ENCODE data around the gene CNTNAP4.

Gene CNTNAP4

DNA sequence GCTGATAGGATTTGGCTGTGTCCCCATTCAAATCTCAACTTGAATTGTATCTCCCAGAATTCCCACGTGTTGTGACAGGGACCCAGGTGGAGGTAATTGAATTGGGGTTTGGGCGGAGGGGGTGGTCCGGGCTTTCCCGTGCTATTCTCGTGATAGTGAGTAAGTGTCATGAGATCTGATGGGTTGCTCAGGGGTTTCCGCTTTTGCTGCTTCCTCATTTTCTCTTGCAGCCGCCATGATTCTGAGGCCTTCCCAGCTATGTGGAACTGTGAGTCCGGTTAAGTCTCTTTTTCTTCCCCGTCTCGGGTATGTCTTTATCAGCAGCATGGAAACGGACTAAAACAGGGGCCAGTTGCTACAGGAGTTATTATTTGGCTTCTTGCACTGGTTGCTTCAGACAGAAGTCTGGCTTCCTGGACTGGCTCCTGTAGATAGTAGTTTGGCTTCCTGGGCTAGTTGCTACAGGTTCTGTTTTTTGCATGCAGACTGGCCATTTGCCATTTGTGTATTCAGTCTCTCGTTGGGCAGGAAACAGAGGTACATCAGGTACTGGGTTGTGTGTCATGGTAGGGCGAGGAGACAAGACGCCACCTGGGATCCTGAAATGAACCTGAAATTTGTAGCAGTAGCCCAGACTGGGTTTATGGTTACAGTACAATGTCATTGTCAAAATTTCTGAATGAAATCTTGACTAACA lies 32.6 kb downstream of the CNTNAP4 start:
- no peak for DNase-seq (ENCODE audit: low spot score)

DNA sequence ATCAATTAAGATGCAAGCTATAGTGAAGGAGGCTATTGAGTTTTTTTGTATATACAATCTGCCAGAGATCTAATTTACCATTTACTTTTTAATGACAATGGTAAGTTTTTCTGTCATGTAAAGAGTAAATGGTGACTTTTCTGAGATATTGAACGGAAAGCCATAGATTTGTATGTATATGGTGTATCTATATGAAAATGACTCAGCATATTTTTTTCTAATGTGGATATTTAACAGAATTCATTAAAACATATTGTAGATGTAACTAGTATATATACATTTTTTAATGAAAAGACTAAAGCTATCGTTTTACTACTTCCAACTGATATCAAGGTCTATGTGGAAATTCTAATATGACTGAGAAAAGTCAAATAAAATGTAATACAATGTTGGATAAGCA lies 34.1 kb downstream of the CNTNAP4 start:
- DNase-seq (ENCODE audit: low spot score) = no peak

DNA sequence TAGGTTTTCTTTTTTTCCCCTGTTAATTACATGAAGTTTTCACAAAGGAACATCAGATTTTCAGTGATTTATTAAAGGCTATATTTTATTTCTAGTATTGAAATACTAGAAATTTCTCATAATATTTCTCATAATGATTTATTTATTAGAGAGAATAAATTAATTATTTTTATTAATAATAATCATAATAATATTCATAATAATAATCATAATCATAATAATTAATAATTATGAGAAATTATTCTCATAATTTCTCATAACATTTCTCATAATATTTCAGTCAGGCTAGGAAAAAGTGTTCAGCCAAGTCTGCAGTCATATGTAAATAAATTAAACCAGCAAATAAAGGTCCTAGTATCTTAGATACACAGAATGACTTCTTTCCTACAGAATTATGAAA lies 41.4 kb downstream of the CNTNAP4 start:
- no peak for DNase-seq (ENCODE audit: low spot score)

DNA sequence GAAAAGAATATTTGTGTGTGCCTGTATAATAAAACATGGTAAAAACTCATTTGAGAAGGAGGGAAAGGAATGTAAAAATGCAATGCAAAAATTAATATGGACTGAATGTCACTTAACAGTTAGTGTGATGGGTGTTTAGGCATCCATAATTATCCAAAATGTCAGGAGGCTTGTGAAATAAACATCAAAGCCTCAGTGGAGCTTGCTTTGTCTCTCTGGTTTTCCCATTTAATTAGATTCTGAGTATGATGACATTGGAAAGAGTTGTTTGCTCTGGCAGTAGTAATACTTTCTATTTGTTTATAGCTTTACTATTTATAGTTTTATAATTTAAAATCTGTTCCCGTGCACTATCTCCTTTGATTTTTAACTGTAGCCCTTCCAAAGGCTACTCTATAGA lies 51.9 kb downstream of the CNTNAP4 start:
- no peak for DNase-seq (ENCODE audit: low spot score)

DNA sequence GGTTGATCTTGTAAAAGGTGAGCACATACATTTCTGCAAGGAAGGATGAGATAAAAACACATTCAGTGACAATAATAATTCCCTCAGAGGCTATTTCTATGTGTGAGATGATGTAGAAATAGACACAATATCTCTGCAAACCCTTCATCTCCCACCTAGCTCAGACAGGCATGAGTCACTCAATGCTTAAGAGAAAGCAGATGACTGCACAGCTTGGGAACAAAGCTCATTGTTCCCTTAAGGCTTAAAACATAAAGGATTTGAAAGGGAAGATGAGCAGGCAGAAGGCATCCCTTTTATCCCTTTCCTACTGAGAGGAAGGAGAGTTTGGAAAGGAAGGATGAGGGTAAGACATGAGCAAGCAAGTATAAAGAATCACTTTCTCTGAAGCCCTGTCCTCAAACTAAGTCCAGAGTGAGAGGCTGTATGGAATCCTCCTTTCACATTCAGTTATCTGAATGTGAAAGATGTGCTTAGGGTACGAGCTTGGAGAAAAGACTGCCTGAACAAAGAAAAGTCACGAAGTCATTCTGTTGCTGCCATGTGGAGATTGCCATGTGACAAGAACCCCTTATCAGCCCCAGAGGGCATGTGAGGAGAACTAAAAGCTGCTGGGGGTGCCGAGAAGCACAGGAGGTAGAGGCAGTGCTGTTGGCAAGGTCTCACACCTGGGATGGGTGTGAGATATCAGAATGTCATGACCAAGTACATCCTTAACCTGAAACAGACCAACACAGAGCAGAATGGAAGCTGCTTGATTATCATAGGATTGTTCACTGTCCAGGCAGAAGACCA lies 58.2 kb downstream of the CNTNAP4 start:
- DNase-seq (ENCODE audit: low spot score) = no peak

DNA sequence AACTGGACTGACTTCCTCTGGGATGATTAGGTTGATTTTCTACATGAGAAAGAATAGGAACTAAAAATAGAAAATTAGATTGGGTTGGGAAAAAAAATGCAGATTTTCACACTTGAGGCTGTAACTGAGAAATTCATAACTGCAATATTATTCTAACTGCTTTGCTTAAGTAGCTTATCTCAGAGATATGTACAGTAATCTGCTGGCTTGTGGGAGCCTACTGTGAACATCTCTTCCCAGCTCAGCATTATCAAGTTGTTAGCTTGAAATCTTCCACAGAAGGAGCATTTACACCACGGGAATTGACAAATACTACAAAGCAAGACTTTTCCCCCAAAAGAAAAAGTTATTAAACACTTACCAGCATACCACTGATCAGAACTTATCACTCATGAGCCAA lies 58.9 kb downstream of the CNTNAP4 start:
- no peak for DNase-seq (ENCODE audit: low spot score)

DNA sequence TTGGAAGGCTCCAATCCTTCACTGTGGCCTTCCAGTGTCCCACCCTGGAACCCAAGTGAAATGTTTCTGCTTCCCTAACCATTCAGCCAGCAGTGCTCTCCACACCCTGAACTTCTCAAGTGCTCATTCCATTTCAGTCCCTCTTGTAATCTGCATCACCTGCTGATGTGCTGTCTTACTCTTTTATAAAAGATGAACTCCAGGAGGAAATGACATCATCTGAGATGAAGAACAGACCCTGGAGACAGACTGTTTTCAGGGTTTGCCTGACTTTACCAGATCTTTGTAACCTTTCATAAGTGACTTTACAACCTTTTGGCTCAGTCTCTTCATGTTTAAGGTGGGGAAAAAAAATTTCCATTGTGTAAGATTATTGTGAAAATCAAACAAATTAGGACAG lies 61.3 kb downstream of the CNTNAP4 start:
- DNase-seq (ENCODE audit: low spot score) = no peak

DNA sequence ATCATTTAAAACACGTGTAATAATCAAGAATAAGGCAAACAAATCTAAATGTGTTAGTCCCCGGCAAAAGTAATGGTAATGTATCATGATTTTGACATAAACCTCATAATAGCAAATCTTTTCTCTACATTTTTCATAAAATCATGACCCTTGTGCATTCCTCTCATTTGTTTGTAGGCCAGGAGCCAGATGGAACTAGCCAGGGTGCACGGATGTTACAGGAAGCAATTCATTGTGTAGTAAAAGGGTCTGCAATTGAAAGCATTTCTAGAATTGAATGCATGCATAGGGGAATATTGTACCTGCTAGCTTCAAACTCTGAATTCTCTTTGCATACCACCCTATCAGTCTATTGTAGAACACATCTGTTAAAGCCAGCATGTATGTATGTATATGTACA lies 66.6 kb downstream of the CNTNAP4 start:
- no peak for DNase-seq (ENCODE audit: low spot score)

DNA sequence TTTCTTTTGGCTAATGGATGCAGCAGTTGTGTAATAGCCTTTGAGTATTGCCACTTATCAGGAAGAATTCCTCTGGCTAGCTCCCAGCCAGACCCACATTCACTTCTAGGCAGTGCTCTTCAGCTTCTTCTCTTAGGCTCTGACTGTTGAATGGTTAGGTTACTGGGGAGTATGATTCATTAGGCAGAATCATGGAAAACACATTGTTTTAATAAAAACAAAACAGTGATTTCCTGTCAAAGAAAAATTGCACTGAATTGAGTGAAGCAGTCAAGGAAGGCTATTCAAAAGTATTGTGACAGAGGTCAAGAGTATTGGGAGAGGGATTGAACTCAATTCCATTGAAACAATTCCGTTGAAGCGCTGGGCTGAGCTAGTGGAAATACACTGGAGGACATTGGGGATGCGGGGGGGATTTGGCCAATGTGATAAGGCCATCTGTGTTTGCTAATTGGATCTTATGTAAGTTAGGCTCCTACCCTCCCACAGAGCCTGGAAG lies 68.0 kb downstream of the CNTNAP4 start:
- no peak for DNase-seq (ENCODE audit: low spot score)

DNA sequence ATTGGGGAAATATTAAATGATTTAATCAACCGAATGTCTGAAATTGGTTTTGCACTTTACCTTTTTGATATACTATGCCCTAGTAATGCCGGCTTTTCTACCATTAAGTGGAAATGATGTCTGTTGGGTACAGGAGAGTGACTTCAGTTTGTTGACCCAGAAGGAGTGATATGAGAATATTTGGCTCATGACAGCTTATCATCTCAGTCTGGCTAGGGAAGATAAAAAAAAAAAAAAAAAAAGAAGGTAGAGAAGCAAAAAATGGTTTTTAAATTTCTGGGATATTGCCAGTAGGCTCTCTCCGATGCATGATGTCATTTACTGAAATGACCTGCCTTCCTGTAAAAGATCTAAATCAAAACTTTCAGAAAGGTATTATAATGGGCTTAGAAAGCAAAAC lies 69.0 kb downstream of the CNTNAP4 start:
- no peak for DNase-seq (ENCODE audit: low spot score)

DNA sequence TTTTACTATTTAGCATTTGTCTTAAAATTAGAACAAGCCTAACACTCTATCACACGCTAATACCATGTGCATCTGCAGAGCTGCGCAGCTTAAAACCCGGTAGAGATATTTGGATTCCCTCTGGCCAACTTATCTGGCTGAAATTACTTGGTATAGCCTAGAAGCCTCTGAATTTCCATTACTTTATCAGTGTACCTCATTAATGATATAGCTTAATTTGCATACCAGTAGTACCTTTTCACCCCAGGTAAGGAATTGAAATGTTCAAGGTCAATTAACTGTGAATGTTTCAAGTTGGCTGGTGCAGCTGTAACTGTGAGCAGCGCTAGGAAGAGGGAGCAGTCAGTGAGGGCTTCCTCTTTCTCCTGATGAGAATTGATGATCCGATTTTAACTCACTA lies 74.2 kb downstream of the CNTNAP4 start:
- DNase-seq (ENCODE audit: low spot score) = no peak

DNA sequence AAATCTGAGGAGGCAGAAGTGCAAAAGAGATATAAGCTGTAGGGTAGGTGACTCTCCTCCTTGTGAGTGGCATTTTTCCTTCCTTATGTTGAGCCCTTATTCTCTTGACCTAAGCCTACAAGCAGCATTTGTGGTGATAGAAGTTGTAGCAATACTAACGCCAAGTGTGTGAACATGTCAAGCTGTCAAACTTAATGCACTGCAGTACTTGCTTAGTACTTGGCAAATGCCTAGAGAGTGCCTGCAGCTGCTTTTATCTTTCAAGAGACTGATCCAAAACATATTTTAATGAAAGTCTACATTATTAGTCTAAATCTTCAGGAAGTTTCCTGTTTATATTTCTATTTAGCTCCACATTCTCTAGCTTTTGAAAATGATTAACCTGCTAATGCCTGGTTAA lies 83.2 kb downstream of the CNTNAP4 start:
- DNase-seq (ENCODE audit: low spot score) = no peak

DNA sequence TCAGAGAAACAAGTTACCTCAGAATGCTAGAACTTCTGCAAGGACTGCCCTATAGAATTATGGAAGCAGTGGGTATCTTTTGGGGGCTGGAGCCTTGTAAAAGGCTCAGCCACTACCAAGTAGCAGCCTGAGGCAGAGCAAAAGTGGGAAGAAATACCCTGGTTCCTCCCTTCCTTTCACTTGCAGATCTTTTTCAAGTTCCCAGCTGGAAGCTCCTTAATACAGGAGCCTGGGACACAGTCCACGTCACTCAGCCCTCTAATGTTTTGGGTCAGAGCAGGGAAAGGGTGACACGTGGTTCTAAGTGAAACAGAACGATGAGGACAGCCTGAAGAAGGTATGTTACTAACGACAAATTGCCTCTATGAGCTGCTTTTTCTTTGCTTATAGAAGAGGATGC lies 93.1 kb downstream of the CNTNAP4 start:
- no peak for DNase-seq (ENCODE audit: low spot score)

DNA sequence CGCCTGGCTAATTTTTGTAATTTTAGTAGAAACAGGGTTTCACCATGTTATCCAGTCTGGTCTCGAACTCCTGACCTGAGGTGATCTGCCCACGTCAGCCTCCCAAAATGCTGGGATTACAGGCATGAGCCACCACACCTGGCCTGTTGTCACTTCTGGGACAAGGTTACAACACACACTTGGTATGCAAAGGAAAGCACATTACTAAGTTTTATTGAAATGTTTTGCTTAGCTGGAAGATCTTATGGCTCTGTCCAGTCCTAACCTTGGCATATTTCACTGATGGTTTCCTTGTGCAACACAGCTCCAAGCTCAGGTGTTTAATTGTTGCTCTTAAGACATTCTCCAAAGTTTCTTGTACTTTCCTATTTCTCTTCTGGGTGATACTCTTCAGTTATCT lies 94.2 kb downstream of the CNTNAP4 start:
- DNase-seq (ENCODE audit: low spot score) = no peak

DNA sequence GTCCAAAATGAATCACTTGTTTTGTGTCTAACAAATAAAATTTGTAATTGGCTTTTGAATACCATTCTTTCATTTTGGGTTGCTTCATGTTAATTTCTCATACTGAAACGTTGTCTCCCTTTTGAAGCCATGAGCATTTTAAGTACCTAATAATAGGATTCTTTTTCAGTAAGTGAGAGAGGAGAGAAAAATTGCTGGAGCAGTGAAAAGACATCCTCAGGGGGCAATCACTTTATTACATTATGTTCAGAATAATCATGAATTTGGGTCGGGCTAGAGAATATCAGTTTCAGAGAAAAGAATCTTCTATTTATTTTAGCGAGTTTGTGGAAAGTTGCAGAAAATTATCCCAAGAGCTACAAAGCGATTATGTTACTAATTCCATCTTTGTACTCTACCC lies 96.8 kb downstream of the CNTNAP4 start:
- no peak for DNase-seq (ENCODE audit: low spot score)

DNA sequence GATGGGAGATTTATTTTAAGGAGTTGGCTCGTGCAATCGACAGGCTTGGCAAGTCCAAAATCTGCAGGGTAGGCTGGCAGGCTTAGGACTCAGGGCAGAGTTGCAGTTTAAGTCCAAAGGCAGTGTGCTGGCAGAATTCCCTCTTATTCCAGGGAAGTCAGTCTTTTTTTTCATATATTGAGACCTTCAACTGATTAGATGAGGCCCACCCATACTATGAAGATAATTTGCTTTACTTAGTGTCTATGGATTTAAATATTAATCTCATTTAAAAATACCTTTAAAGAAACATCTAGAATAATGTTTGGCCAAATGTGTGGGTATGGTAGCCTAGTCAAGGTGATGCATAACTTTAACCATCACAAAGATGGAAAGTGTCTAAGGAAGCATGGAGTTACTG lies 99.8 kb downstream of the CNTNAP4 start:
- DNase-seq (ENCODE audit: low spot score) = no peak

DNA sequence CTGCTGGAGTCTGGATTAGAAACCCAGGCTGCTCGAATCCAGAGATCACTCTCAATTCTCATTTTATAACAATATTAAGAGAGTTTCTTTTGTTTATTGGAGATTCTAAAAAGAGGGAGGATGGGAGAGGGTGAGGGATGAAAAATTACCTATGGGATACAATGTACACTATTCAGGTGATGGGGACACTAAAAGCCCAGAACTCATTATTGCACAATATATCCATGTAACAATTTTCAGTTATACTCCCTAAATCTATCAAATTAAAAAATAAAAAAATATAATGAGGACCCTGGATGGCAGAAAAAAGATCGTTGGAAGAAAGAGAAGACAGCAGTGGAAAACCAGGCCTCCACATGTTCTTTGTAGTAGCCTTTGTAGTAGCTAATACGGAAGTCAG lies 100.8 kb downstream of the CNTNAP4 start:
- DNase-seq (ENCODE audit: low spot score) = no peak

DNA sequence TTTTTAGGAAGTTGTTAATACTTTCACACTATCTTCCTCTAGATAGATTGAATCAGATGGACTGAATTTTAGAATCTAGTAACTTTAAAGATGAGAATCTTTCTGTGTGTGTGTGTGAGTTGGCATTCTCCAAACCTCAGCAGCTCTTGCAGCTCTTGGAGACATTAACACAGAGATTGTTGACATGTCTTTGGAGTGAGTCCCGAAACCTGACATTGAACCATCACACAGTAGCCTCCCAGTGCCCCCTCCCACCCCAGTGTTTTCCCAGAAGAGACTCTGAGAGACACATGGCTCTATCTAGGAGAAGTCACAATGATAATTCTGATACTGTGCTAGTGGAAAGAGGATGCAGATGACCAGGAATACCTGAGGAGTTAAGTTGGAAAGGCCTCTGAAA lies 103.9 kb downstream of the CNTNAP4 start:
- DNase-seq (ENCODE audit: low spot score) = no peak

DNA sequence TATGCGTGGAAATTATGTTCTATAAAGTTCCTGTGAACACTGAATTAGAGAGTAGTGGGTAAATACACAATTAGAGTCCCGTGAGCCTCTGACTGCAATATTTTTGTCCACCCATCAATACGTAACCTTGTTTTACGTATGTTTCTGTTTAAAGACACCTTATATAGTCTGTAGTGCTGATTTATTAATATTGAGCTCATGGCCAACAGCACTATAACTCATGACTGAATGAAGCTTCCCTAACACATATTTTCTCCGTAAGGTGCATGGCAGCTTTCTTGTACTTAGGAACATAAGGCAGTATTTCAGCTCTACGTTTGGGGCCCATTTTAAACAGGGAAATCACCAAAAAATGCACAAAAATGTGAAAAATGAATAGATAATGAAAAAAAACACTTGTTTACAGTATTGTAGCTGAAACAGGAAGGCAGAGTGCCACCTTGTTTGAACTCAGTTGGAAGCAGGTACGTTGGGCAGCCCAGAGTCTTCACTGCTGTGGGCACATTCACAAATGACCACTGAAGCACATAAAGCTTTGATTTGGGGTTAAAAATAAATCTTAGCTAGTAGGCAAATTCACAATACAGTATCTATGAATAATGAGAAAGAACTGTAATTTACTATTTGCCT lies 108.5 kb downstream of the CNTNAP4 start:
- DNase-seq (ENCODE audit: low spot score) = no peak

DNA sequence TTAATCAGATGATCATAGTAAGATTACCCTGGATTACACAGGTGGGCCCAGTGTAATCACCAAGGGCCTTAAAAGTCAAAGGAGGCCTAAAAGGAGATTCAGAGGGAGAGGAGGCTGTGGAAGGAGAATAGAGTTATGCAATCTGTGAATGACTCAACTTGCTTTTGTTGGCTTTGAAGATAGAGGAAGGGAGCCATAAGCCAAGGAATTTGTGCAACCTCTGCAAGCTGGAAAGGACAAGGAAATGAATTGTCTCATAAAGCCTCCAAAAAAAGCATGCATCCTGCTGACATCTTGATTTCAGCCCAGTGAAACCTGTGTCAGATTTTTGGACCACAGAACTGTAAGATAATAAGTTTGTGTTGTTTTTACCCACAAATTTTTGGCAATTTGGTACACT lies 109.6 kb downstream of the CNTNAP4 start:
- no peak for DNase-seq (ENCODE audit: low spot score)

DNA sequence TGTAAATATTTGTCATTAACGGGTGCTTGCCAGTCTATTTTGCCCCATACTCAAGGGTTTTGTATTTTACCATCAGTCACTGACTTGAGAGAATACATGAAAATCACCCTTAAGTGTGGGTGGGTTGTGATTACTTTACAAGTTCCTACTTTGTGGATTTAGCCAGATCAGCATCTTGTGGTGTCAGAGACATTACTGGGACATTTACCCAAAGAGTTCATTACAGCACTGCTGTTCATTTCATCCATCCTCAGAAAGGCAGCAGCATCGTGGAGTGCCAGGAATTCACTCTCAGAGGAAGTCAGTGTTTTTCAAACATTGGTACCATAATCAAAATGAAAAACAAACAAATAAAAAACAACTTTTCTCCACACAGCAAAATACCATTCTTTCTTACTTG lies 110.8 kb downstream of the CNTNAP4 start:
- DNase-seq (ENCODE audit: low spot score) = no peak

DNA sequence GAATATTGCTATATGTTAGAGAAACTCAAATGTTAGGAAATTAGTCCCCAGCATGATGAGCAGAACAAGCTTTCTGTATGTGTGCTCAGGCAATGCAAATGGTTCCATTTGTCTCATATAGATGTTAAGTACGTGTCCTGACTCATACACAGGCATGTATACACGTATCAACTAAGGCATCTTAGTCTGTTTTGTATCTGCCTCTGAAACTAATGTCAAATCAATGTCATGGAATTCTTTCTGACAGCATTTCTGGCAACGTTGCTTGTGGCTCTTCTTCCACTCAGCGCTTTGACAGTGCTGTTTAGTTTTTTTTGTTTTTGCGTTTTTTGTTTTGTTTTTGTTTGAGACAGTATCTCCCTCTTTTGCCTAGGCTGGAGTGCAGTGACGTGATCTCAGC lies 111.9 kb downstream of the CNTNAP4 start:
- no peak for DNase-seq (ENCODE audit: low spot score)

DNA sequence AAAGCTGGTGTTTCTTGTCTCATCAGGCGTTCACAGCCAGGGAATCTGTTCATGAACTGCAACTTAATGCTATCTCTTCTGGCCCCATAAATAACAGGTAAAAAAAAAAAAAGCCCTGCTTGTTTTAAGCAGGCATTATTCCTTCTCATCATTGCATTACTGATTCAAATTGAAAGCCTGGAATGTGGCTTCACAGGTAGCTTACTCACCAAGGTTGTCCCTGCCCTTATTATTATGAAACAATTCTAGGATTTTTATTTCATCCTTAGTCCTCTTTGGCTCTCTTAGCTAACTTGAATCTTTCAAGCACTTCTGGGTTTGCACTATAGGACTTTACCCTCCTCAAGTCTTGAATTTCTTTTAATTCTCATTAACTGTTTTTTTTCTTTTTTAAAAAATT lies 113.3 kb downstream of the CNTNAP4 start:
- DNase-seq (ENCODE audit: low spot score) = no peak

Measured in AG08395 (cell line).